Activated T-helper 17 cell treated with anti-CD3 and anti-CD28 coated beads, Interleukin-2, amount 50 U/mL, for 72 hours (primary cell): ENCODE results near the gene PLEKHM1. TPM values are rescaled to one million over a fixed set of nuclear protein-coding genes. Genes with fewer than 3 reads are reported as not detected.
A peak's percentile ranks its signal among the peaks of the same experiment; 100 is the strongest.
"Not testable (repeated sequence)": the region's sequence is repeated elsewhere in the genome, so short reads cannot be mapped to it uniquely, and the experiment has no call there.

ENCODE experiments used
- ATAC-seq: fragments of 150-1000 bp; cut with Tn5 transposase; replicated peaks from 2 replicates; pipeline ENCODE4 v1.10.0; 2021; ENCODE audit warnings: mild to moderate bottlenecking, moderate library complexity
- H3K27ac Mint-ChIP-seq: one replicate; pipeline ENCODE4 v1.8.0; 2022; ENCODE audit warnings: mixed read lengths
- H3K27me3 Mint-ChIP-seq: one replicate; pipeline ENCODE4 v1.8.0; 2022; ENCODE audit warnings: mixed read lengths
- H3K36me3 Mint-ChIP-seq: one replicate; pipeline ENCODE4 v1.8.0; 2022; ENCODE audit warnings: low read depth, mild to moderate bottlenecking, mixed read lengths
- H3K4me1 Mint-ChIP-seq: one replicate; pipeline ENCODE4 v1.8.0; 2022; ENCODE audit warnings: mixed read lengths
- H3K4me3 Mint-ChIP-seq: one replicate; pipeline ENCODE4 v1.8.0; 2022; ENCODE audit warnings: mild to moderate bottlenecking, mixed read lengths
- H3K9me3 Mint-ChIP-seq: one replicate; pipeline ENCODE4 v1.8.0; 2022; ENCODE audit warnings: mixed read lengths
- total RNA-seq, 2 donors: library from RNA; stranded (reverse); gene quantifications; one replicate each; pipeline ENCODE4 v1.2.3, GENCODE V29; 2022

The PLEKHM1 gene
- total RNA-seq, 2 donors from 2014 or later, result 29.5 to 31.2 TPM

DNA sequence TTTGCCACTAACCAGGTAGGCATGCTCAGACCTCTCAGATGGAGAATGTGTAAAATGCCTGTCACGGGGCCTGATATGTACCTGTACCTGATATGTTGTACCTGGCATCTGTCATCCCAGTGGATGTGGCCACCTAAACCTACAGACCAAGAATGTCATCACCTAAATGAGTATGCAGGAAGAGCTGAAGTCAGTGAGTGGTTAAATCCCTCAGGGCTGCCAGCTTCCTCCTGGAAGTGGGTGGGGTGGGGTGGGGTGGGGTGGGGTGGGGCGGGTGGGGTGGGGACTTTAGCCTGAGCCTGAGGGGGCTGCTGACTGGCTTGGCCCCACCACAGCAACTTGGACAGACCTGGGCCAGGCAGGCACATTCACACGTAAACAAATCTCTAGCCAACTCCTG lies 7.3 kb downstream of the PLEKHM1 start:
- not testable (repeated sequence) for ATAC-seq, H3K9me3 Mint-ChIP-seq, H3K27ac Mint-ChIP-seq, H3K27me3 Mint-ChIP-seq, H3K4me3 Mint-ChIP-seq
- peaks cover 14% of the 10 kb centered on the region for H3K4me1 Mint-ChIP-seq
- H3K36me3 Mint-ChIP-seq, result peaks cover 22% of the 10 kb centered on the region

DNA sequence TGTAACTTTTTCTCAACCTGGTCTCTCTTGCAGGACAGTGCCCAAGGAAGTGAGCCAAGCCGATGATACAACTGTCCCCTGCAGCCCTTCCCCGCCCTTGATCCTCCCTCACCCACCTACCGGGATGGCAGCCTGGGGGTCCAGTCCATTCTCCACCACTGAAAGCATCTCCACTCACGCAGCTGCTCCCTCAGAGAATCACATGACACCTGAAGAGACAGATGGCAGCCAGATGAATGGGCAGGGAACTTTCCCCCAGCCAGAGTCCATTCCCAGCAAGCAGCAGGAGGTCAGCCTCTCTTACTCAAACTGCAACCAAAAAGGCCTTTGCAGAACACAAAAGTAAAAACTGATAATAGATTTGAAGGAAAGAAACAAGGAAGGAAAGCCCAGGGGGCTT lies 8.2 kb downstream of the PLEKHM1 start:
- H3K4me3 Mint-ChIP-seq, H3K27me3 Mint-ChIP-seq, ATAC-seq, H3K4me1 Mint-ChIP-seq, H3K27ac Mint-ChIP-seq, H3K9me3 Mint-ChIP-seq: not testable (repeated sequence)
- H3K36me3 Mint-ChIP-seq, result peaks cover 23% of the 10 kb centered on the region

- not testable (repeated sequence) for H3K27ac Mint-ChIP-seq, ATAC-seq, H3K9me3 Mint-ChIP-seq, H3K4me1 Mint-ChIP-seq, H3K4me3 Mint-ChIP-seq, H3K27me3 Mint-ChIP-seq
- peaks cover 69% of the 10 kb centered on the region for H3K36me3 Mint-ChIP-seq
These were observed 15.1 kb downstream of the PLEKHM1 start for GRCh38 chr17:45475436-45475835.

DNA sequence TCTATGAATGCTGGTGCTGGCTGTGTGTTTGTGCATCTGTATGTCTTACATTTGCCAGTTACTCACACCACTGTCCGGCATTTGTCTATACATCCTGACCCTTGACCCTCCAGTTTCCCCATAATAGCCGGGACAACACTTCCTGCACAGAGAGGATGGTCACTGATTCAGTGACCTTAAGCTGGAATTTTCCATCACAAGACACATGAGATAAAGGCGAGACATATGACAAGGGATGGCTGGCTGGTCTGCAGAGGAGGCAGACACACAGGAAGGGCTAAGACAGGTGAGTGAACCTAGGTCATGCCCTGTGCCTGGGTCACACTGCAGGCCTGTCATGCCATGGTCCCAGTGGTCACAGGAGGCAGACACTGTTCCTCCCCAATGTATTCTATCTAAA lies 18.3 kb downstream of the PLEKHM1 start:
- not testable (repeated sequence) for H3K9me3 Mint-ChIP-seq, H3K27ac Mint-ChIP-seq, H3K4me3 Mint-ChIP-seq, H3K4me1 Mint-ChIP-seq, H3K27me3 Mint-ChIP-seq, ATAC-seq
- H3K36me3 Mint-ChIP-seq, result peaks cover 50% of the 10 kb centered on the region

DNA sequence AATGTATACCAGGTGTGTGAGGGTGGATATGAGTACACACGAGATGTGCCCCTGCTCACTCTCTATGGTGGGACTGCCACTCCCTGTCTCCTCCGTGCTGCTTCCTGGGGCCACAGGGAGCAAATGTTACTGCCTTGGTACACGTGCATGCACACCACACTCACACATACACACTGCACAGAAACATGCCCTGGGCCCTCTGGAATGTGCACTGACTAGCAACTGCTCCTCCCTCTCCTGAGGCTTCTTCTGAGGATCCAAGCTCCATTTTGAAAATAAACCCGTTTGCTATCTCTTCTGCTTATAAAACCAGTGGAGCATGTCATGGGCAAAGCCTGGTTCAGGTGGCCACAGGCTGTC lies 21.3 kb downstream of the PLEKHM1 start:
- not testable (repeated sequence) for H3K27ac Mint-ChIP-seq, H3K9me3 Mint-ChIP-seq, H3K4me3 Mint-ChIP-seq, H3K4me1 Mint-ChIP-seq, ATAC-seq, H3K27me3 Mint-ChIP-seq
- H3K36me3 Mint-ChIP-seq, result peaks cover 28% of the 10 kb centered on the region

DNA sequence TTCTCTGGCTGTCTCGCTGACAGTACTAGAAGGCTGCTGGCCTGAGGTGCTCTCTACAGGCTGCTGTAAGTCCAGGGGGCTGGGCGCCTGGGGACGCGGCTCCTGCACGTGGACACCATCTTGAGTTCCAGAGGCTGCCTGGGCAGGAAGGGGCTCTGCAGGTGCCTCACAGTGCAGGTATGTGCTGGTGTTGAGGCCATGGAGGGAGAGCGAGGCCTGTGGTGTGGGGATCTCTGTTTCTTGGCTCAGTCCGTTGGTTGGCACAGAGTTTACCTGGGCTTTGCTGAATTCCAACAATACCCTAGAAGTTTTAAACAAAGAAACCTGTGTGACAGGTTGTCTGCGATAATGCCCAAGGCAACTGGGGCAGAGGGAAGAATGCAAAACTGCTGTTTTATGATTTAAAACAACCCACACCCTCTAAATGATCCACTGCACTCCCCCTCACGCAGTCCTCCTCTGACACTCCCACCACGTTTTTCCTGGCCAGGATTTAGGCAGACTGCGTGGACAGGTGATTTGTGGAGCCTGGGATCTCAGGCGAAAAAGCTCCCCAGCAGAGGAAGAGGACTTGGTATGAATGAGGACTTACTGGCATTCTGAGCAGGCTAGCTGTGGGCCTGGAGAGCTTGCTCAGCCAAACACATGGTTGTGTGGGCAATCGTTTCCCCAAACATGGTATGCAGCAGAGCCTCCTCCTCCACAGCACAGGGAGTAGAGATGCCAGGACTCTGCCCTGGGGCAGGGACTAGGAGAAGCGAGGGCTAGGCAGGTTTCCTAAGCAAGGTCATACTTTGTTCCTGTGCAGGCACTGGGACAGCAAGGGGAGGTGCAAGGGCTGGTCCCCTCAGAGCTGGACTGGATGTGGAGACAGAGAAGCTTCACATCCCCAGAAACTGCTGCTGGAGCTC lies 22.0 kb downstream of the PLEKHM1 start:
- ATAC-seq, H3K9me3 Mint-ChIP-seq, H3K27ac Mint-ChIP-seq, H3K4me1 Mint-ChIP-seq, H3K4me3 Mint-ChIP-seq, H3K27me3 Mint-ChIP-seq: not testable (repeated sequence)
- H3K36me3 Mint-ChIP-seq, result peaks cover 22% of the 10 kb centered on the region

DNA sequence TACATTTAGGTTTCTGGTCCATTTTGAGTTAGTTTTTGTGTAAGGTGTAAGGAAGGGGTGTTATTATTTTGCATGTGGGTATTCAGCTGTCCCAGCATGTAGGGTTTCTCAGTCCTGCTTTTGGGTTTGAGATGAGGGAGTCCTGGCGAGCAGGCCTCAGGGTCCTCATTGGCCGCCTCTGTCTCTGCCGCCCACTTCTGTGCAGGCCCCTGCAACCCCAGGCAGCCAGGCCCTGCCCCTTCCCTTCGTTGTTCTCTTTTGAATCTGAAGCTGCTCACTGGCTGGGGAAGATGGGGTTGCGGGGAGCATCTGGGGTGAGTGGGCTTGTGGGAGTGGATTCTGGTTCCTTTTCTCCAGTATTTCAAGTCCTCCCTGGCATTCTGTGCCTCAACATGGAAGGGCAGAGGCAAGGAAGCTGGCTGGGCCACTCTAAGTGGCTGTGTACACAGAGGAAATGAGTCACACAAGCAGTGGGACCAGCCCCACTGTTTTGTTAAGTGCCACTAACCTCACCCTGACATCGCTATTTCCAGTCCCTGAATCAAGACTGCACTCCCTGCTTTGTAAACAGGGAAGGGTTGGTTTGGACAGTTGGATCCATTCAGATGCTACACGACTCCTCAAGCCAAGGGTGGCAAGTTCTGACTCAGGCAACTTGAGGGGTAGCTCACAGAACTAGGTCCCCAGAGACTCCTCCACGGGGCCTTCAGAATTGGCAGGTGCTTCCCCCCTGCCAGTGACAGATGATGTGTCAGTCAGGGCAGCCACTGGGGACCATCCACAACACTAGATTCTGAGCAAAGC lies 28.8 kb downstream of the PLEKHM1 start:
- not testable (repeated sequence) for H3K9me3 Mint-ChIP-seq
- peak overlapping the region; percentile 50 for H3K4me3 Mint-ChIP-seq

DNA sequence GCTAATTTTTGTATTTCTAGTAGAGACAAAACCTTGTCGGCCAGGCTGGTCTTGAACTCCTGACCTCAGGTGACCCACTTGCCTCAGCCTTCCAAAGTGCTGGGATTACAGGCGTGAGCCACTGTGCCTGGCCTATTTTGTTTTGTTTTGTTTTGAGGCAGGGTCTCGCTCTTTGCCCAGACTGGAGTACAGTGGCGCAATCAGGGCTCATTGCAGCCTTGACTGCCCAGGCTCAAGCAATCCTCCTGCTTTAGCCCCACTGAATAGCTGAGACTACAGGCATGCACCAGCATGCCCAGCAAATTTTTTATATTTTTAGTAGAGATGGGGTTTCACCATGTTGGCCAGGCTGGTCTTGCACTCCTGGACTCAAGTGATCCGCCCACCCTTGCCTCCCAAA lies 30.1 kb downstream of the PLEKHM1 start:
- H3K4me3 Mint-ChIP-seq, ATAC-seq, H3K27me3 Mint-ChIP-seq, H3K9me3 Mint-ChIP-seq, H3K27ac Mint-ChIP-seq, H3K4me1 Mint-ChIP-seq: not testable (repeated sequence)
- peaks cover 38% of the 10 kb centered on the region for H3K36me3 Mint-ChIP-seq

More for the DNA sequence above, 28.8 kb downstream of the PLEKHM1 start:
- Mint-ChIP-seq H3K36me3 (peaks cover 32% of the 10 kb centered on the region), H3K27ac (peak overlapping the region; percentile 91)
- H3K27me3 Mint-ChIP-seq, H3K4me1 Mint-ChIP-seq: not testable (repeated sequence)
- peak; percentile 97 for ATAC-seq

- not testable (repeated sequence) for H3K4me3 Mint-ChIP-seq, H3K27me3 Mint-ChIP-seq, H3K9me3 Mint-ChIP-seq, ATAC-seq, H3K4me1 Mint-ChIP-seq
- peak overlapping the region; percentile 38 for H3K27ac Mint-ChIP-seq
- peaks cover 41% of the 10 kb centered on the region for H3K36me3 Mint-ChIP-seq
These were observed 36.2 kb downstream of the PLEKHM1 start for GRCh38 chr17:45454341-45454740.

DNA sequence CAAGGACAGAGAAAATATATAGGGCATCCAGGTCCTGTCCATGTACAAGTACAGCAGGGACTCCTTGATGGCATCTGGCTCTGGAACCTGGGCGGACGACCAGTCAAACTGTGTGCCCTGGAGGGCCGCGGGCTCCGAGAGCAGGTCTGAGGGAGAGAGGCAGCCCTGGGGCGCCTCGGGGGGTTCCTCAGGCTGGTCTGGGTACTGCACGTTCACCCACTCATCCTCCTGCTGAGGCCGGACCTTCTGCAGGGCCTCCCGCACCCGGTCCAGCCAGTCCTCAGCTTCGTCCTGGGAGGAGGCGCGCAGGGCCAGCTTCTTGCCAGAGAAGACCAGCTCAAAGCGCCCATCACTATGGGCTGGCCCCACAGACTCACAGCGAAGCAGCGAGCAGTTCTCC lies 36.8 kb downstream of the PLEKHM1 start:
- not testable (repeated sequence) for H3K27me3 Mint-ChIP-seq, ATAC-seq, H3K9me3 Mint-ChIP-seq

DNA sequence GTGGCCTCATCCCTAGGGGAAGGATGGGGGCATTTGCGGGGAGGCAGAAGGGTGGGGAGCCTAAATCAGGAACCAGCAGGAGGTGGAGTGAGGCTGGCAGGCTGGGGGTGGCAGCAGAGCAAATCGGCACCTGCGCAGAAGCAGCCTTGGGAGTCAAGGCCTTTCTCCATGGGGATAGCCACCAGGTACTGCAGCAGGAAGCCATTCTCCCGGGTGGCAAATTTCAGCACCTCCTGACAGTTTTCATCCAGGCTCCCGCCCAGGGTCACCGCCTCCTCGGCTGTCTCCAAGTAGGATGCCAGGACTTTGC lies 37.3 kb downstream of the PLEKHM1 start:
- not testable (repeated sequence) for ATAC-seq, H3K9me3 Mint-ChIP-seq, H3K27ac Mint-ChIP-seq, H3K4me3 Mint-ChIP-seq, H3K27me3 Mint-ChIP-seq, H3K4me1 Mint-ChIP-seq
- peaks cover 42% of the 10 kb centered on the region for H3K36me3 Mint-ChIP-seq

More for the DNA sequence above, 36.8 kb downstream of the PLEKHM1 start:
- not testable (repeated sequence) for H3K4me1 Mint-ChIP-seq, H3K4me3 Mint-ChIP-seq, H3K27ac Mint-ChIP-seq
- H3K36me3 Mint-ChIP-seq, result peaks cover 42% of the 10 kb centered on the region

- not testable (repeated sequence) for H3K27ac Mint-ChIP-seq, ATAC-seq, H3K9me3 Mint-ChIP-seq, H3K4me3 Mint-ChIP-seq, H3K4me1 Mint-ChIP-seq, H3K27me3 Mint-ChIP-seq
- H3K36me3 Mint-ChIP-seq, result peaks cover 40% of the 10 kb centered on the region
These were observed 37.9 kb downstream of the PLEKHM1 start for GRCh38 chr17:45452329-45453224.

- ATAC-seq, H3K4me1 Mint-ChIP-seq, H3K27ac Mint-ChIP-seq, H3K27me3 Mint-ChIP-seq, H3K9me3 Mint-ChIP-seq, H3K4me3 Mint-ChIP-seq: not testable (repeated sequence)
- H3K36me3 Mint-ChIP-seq, result peaks cover 31% of the 10 kb centered on the region
These were observed 38.9 kb downstream of the PLEKHM1 start for GRCh38 chr17:45451660-45452059.

DNA sequence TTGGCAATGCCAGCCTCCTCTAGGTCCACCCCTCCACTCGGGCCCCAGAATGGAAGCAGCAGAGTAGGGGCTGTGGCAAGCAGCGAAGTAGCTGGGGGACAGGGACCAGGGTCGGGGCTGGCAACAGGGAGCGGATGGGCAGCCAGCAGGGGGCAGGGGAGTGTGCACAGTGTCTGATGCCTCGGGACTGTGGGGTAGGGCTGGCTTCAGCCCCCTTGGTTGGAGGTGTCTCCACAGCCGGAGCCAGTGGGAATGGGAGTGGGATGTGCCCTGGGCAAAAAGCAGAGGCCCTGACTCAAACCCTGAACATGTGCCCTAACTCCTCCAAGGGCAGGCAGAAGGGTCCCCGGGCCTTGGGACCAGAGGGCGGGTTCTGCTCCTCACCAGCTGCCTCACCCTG lies 39.4 kb downstream of the PLEKHM1 start:
- Mint-ChIP-seq H3K9me3 (no peaks in the 10 kb centered on the region), H3K4me3 (no peak overlapping the region), H3K36me3 (peaks cover 26% of the 10 kb centered on the region), H3K27ac (no peak overlapping the region), H3K27me3 (no peaks in the 10 kb centered on the region), H3K4me1 (peaks cover 2% of the 10 kb centered on the region)
- ATAC-seq, result no peak
